K562 (cell line): ENCODE results near the gene ELMOD1. TPM values are rescaled to one million over a fixed set of nuclear protein-coding genes. Genes with fewer than 3 reads are reported as not detected.

ENCODE experiments used
- ATAC-seq: fragments of 200-7000 bp; cut with Tn5 transposase; 3 replicates; pipeline ENCODE4 v1.9.1; 2020; ENCODE audit warnings: moderate library complexity
- BruUV-seq: library from RNA; stranded (reverse); fragments of 400-500 nt; replicated peaks from 2 replicates; lab custom pipeline; 2021; lab: Mats Ljungman, UMichigan
- CTCF ChIA-PET: fragments of 300-600 bp; formaldehyde crosslinking; extraction: SDS; loops from one replicate; lab custom pipeline; 2021; ENCODE audit warnings: low intra/inter-chr PET ratio; lab: Yijun Ruan, JAX
- POLR2A ChIA-PET: fragments of 300-600, 350-650 bp; sonication (Branson Sonifier 250); formaldehyde crosslinking; extraction: SDS; loops from one replicate; lab custom pipeline; 2021; ENCODE audit warnings: antibody characterized with exemption, inconsistent platforms; lab: Yijun Ruan, JAX
- DNase-seq, 4 experiments: peaks; one replicate each; pipeline versions ENCODE4 v3.0.0 to v3.0.0-alpha.2; 2011 to 2018; ENCODE audit warnings: low spot score in 3 of 4, mixed read lengths in 3 of 4; ENCODE audit errors: extremely low read depth in 1 of 4
- FAIRE-seq: peaks from 2 replicates; lab custom pipeline; 2011; peaks lifted over from hg19 to GRCh38; lab: Jason Lieb, UNC
- H2AFZ ChIP-seq: 2 replicates; pipeline ENCODE4 v1.6.0; 2011; ENCODE audit warnings: low read depth, low read length, control low read depth, inconsistent platforms
- H3K27ac ChIP-seq: fragments of 200-600 bp; 3 replicates; pipeline ENCODE4 v1.8.0; 2011; ENCODE audit warnings: low read depth, mild to moderate bottlenecking, control low read depth, inconsistent platforms, low read length, moderate library complexity, mixed read lengths; ENCODE audit errors: extremely low read depth
- H3K27me3 ChIP-seq, 2 experiments: fragments of 300-600 bp in 1 of 2; 2 replicates in 1 of 2; 3 replicates in 1 of 2; pipeline versions ENCODE4 v1.6.0 to v1.8.0; 2011; ENCODE audit warnings: inconsistent platforms in 2 of 2, low read length in 2 of 2, mild to moderate bottlenecking in 1 of 2, mixed read lengths in 1 of 2, moderate library complexity in 1 of 2; ENCODE audit not compliant: control insufficient read depth in 2 of 2, insufficient read depth in 2 of 2
- H3K36me3 ChIP-seq: fragments of 300-600 bp; 3 replicates; pipeline ENCODE4 v1.8.0; 2011; ENCODE audit warnings: mild to moderate bottlenecking, low read length, inconsistent platforms; ENCODE audit not compliant: control insufficient read depth, insufficient read depth
- H3K4me1 ChIP-seq, 2 experiments: fragments of 200-600 bp in 1 of 2; replicated peaks in 1 of 2; 2 replicates in 1 of 2; 3 replicates in 1 of 2; pipeline versions ENCODE4 v1.5.1 to v1.8.0; 2011; ENCODE audit warnings: inconsistent platforms in 2 of 2, low read length in 2 of 2, mild to moderate bottlenecking in 1 of 2, mixed read lengths in 1 of 2, moderate library complexity in 1 of 2; ENCODE audit not compliant: control insufficient read depth in 2 of 2, insufficient read depth in 2 of 2
- H3K4me2 ChIP-seq: 2 replicates; pipeline ENCODE4 v1.6.1; 2011; ENCODE audit warnings: low read length, control low read depth, inconsistent platforms, mixed read lengths; ENCODE audit not compliant: insufficient read depth
- H3K4me3 ChIP-seq: fragments of 200-600 bp; sonication (generic), shearing (Covaris generic); 2 replicates; pipeline ENCODE4 v1.5.1; 2016; ENCODE audit warnings: control low read depth, inconsistent platforms
- H3K79me2 ChIP-seq: fragments of 200-600 bp; 3 replicates; pipeline ENCODE4 v1.8.0; 2011; ENCODE audit warnings: low read length, inconsistent platforms; ENCODE audit not compliant: control insufficient read depth, insufficient read depth
- H3K9ac ChIP-seq, 2 experiments: 2 replicates each; pipeline versions ENCODE4 v1.6.0 to v1.6.1; 2011; ENCODE audit warnings: low read depth in 2 of 2, low read length in 2 of 2, control low read depth in 1 of 2, inconsistent platforms in 1 of 2, mild to moderate bottlenecking in 1 of 2, mixed read lengths in 1 of 2; ENCODE audit not compliant: insufficient read depth in 1 of 2
- H3K9me1 ChIP-seq: one replicate; pipeline ENCODE4 v1.6.0; 2011; ENCODE audit warnings: inconsistent platforms, mild to moderate bottlenecking, low read length, moderate library complexity; ENCODE audit not compliant: control insufficient read depth, insufficient read depth
- H3K9me3 ChIP-seq: replicated peaks from 2 replicates; pipeline ENCODE4 v1.5.1; 2011; ENCODE audit warnings: low read depth, low read length, inconsistent platforms; ENCODE audit not compliant: control insufficient read depth, insufficient read depth
- H4K20me1 ChIP-seq: replicated peaks from 2 replicates; pipeline ENCODE4 v1.6.1; 2011; ENCODE audit warnings: low read length, inconsistent platforms, mixed read lengths; ENCODE audit not compliant: control insufficient read depth, insufficient read depth
- CEBPG ChIP-seq, 3 experiments: fragments of 200-800 bp in 1 of 3; sonication (Bioruptor generic) in 1 of 3; sonication (generic) in 1 of 3; formaldehyde crosslinking in 1 of 3; IDR thresholded peaks in 2 of 3; conservative IDR thresholded peaks in 1 of 3; 2 replicates each; pipeline versions ENCODE4 v1.6.1 to v1.8.0; 2016 to 2022; ENCODE audit warnings: missing compliant biosample characterization in 2 of 3, missing genetic modification characterization in 2 of 3, mild to moderate bottlenecking in 1 of 3, missing genetic modification reagents in 1 of 3
- FOXA3 ChIP-seq, 2 experiments: fragments of 450-650 bp in 1 of 2; sonication (generic) in 1 of 2; formaldehyde crosslinking; IDR thresholded peaks in 1 of 2; conservative IDR thresholded peaks in 1 of 2; 2 replicates each; pipeline versions ENCODE4 v1.4.0 to v1.8.0; 2020 to 2022; ENCODE audit warnings: mild to moderate bottlenecking in 2 of 2, missing genetic modification reagents in 1 of 2
- MTA2 ChIP-seq: fragments of 450-650 bp; IDR thresholded peaks from 2 replicates; pipeline ENCODE4 v1.6.1; 2016; ENCODE audit warnings: low read depth
- MYNN ChIP-seq, 2 experiments: sonication (generic); formaldehyde crosslinking in 1 of 2; IDR thresholded peaks; 2 replicates each; pipeline versions ENCODE4 v1.5.0 to v1.6.1; 2016 to 2020; ENCODE audit warnings: antibody characterized with exemption in 1 of 2, missing genetic modification reagents in 1 of 2
- RFX1 ChIP-seq: fragments of 450-650 bp; IDR thresholded peaks from 2 replicates; pipeline ENCODE4 v1.6.1; 2016; ENCODE audit warnings: mild to moderate bottlenecking, moderate library complexity
- THAP12 ChIP-seq: fragments of 250-450 bp; sonication (Bioruptor Pico); IDR thresholded peaks from 2 replicates; pipeline ENCODE4 v1.9.0; 2021; ENCODE audit warnings: mild to moderate bottlenecking, inconsistent platforms
- ZNF586 ChIP-seq: fragments of 450-650 bp; formaldehyde crosslinking; conservative IDR thresholded peaks from 2 replicates; pipeline ENCODE4 v1.4.0; 2020; ENCODE audit warnings: mild to moderate bottlenecking, moderate library complexity
- ZNF589 ChIP-seq: fragments of 200-800 bp; sonication (Bioruptor generic); IDR thresholded peaks from 2 replicates; pipeline ENCODE4 v1.6.1; 2016; ENCODE audit warnings: low read depth, missing genetic modification characterization, missing compliant biosample characterization
- WGBS: fragments of 100-300 bp; shearing (Covaris generic); methylation state at CpG from one replicate; pipeline ENCODE4 v1.1.6; 2016; ENCODE audit warnings: low coverage, mixed read lengths; ENCODE audit not compliant: insufficient coverage; ENCODE audit errors: missing lambda C conversion rate; 5-methylcytosine and 5-hydroxymethylcytosine counted together
- in situ Hi-C: fragments of 300-500 bp; cut with MboI; formaldehyde crosslinking; loops from 4 replicates; pipeline ENCODE4 v1.15.0; 2018; ENCODE audit warnings: inconsistent platforms, mixed read lengths
- intact Hi-C: fragments of 100-400 bp; cut with micrococcal nuclease; formaldehyde crosslinking; loops from 2 replicates; pipeline ENCODE4 v1.14.2; 2022
- polyA plus RNA-seq, 8 experiments: library from polyadenylated mRNA; depleted of rRNA in 4 of 8; stranded (reverse) in 5 of 8; unstranded in 3 of 8; fragments of >200 nt; fragmentation: Nextera tagmentation in 2 of 8; fragmentation: Illumina TruSeq in 1 of 8; extraction: Ambion mirVana in 2 of 8; extraction: Trizol in 1 of 8; gene quantifications; 2 replicates each; pipeline versions ENCODE4 v1.2.1 to v1.2.3, GENCODE V29; 2011 to 2014; ENCODE audit warnings: inconsistent platforms in 1 of 8, missing spikeins in 1 of 8
- total RNA-seq, 7 experiments: library from RNA; depleted of rRNA in 6 of 7; stranded (reverse); fragments of >200 nt in 6 of 7; fragmentation: Illumina TruSeq in 2 of 7; extraction: Trizol in 2 of 7; gene quantifications; 2 replicates each; pipeline versions ENCODE4 v1.2.1 to v1.2.3, GENCODE V29; 2011 to 2021; ENCODE audit warnings: low replicate concordance in 1 of 7

The ELMOD1 gene
- total and polyA plus RNA-seq, 9 of the 15 experiments (the other 6 are each of a cell fraction or from before 2014, with no cell fraction given), result not detected

DNA sequence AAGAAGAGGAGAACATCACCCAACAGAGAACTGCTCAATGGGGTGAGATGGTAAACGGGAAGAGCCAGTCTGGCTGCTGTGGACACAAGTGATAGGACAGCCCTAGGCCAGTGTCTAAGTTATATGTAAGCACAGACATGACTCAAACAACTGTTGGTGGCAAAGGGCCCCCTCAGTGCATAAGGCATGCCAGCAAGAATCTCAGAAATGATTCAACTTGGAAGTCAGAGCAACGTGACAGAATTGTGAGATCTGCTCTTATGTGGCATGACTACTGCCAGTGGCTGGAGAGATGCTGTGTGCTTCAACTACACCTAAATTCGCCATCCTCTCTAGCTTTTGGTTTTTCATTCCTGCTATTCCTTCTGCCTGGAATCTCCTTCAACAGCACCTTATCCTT is 113.5 kb downstream of the ELMOD1 start:
- Histone ChIP-seq H2AFZ (no peak overlapping the region), H3K79me2 (no peaks in the 10 kb centered on the region), H3K27me3 (peaks cover 4 to 10% of the 10 kb centered on the region in 2 experiments), H4K20me1 (peaks cover 3% of the 10 kb centered on the region; the same call in 1 of the 2 replicates), H3K27ac (no peak overlapping the region), H3K4me3 (no peak overlapping the region), H3K4me1 (no peaks in the 10 kb centered on the region; a peak in 1 of 5 replicates), H3K36me3 (no peaks in the 10 kb centered on the region), H3K4me2 (no peak overlapping the region), H3K9ac (no peak overlapping the region), H3K9me1 (no peaks in the 10 kb centered on the region), H3K9me3 (no peaks in the 10 kb centered on the region)
- ChIA-PET POLR2A (no interaction called here), CTCF (no interaction called here)
- intact Hi-C loops (no loop called here), in situ Hi-C loops (no loop called here)
- DNase-seq (no peak), ATAC-seq (no peak), FAIRE-seq (no peak)
- TF ChIP-seq FOXA3 (CRISPR knock-in tag; conservative IDR thresholded peaks at IDR 0.05 in 1 of 2, IDR thresholded peaks at IDR 0.05 in 1 of 2) (no peak), RFX1 (no peak), THAP12 (no peak), ZNF586 (CRISPR knock-in tag) (no peak), MTA2 (no peak), ZNF589 (CRISPR knock-in tag) (no peak), MYNN (IDR thresholded peaks at IDR 0.05) (no peak), MYNN (CRISPR knock-in tag; IDR thresholded peaks at IDR 0.05) (no peak), CEBPG (CRISPR knock-in tag; IDR thresholded peaks at IDR 0.05) (no peak), CEBPG (tag; conservative IDR thresholded peaks at IDR 0.05 in 1 of 2, IDR thresholded peaks at IDR 0.05 in 1 of 2) (no peak)
- WGBS, result 0% methylated on average over 3 of the region's 3 CpGs
- no TSS peak for BruUV-seq
